Thyroid gland (tissue), 4 donors: ENCODE data around the gene IL1F10. TPM values are rescaled to one million over a fixed set of nuclear protein-coding genes. Genes with fewer than 3 reads are reported as not detected.
A peak's percentile ranks its signal among the peaks of the same experiment; 100 is the strongest.

Source experiments
- DNase-seq, 2 donors: peaks; one replicate each; pipeline ENCODE4 v3.0.0-alpha.2; 2019
- H3K27ac ChIP-seq, 3 donors: fragments of 200-600 bp; sonication (generic); 1 replicate in 2 of 3; 2 replicates in 1 of 3; pipeline ENCODE4 v1.5.1; 2016 to 2019; ENCODE audit warnings: mild to moderate bottlenecking in 1 of 3, moderate library complexity in 1 of 3
- H3K27me3 ChIP-seq: fragments of 200-600 bp; sonication (generic); one replicate; pipeline ENCODE4 v1.5.1; 2019
- H3K36me3 ChIP-seq, 2 donors: fragments of 200-600 bp; sonication (generic); one replicate each; pipeline ENCODE4 v1.5.1; 2016 to 2019
- H3K4me1 ChIP-seq, 2 donors: fragments of 200-600 bp; sonication (generic); one replicate each; pipeline ENCODE4 v1.5.1; 2017 to 2019
- H3K4me3 ChIP-seq, 3 donors: fragments of 200-600 bp; sonication (generic); replicated peaks in 1 of 3; 1 replicate in 2 of 3; 2 replicates in 1 of 3; pipeline ENCODE4 v1.5.1; 2016; ENCODE audit warnings: mild to moderate bottlenecking in 1 of 3
- H3K9me3 ChIP-seq: fragments of 200-600 bp; sonication (generic); one replicate; pipeline ENCODE4 v1.5.1; 2017
- POLR2A ChIP-seq, 2 donors: fragments of 450-650 bp; IDR thresholded peaks; one replicate each; pipeline ENCODE4 v1.6.1; 2017; ENCODE audit warnings: antibody characterized with exemption in 2 of 2, mild to moderate bottlenecking in 2 of 2, moderate library complexity in 1 of 2
- WGBS, 2 donors: methylation state at CpG; one replicate each; pipeline ENCODE4 v1.1.5; 2017; 5-methylcytosine and 5-hydroxymethylcytosine counted together
- intact Hi-C: fragments of 100-400 bp; cut with DNase I; formaldehyde crosslinking; loops from one replicate; pipeline ENCODE4 v1.15.1; 2023
- total RNA-seq, 4 donors: library from RNA; depleted of rRNA; stranded (reverse); fragments of >200 nt; gene quantifications; one replicate each; pipeline ENCODE4 v1.2.3, GENCODE V29; 2016
- TF ChIP-seq, protein P1 (sequence below), 6 experiments: fragments of 200-600 bp in 3 of 6; fragments of 450-650 bp in 3 of 6; sonication (generic) in 3 of 6; IDR thresholded peaks; one replicate each; pipeline ENCODE4 v1.5.1; 2016 to 2019; ENCODE audit warnings: antibody characterized with exemption in 6 of 6, mild to moderate bottlenecking in 2 of 6, inconsistent platforms in 1 of 6, moderate library complexity in 1 of 6

The IL1F10 gene
- total RNA-seq, 4 donors from 2014 or later: not detected

DNA sequence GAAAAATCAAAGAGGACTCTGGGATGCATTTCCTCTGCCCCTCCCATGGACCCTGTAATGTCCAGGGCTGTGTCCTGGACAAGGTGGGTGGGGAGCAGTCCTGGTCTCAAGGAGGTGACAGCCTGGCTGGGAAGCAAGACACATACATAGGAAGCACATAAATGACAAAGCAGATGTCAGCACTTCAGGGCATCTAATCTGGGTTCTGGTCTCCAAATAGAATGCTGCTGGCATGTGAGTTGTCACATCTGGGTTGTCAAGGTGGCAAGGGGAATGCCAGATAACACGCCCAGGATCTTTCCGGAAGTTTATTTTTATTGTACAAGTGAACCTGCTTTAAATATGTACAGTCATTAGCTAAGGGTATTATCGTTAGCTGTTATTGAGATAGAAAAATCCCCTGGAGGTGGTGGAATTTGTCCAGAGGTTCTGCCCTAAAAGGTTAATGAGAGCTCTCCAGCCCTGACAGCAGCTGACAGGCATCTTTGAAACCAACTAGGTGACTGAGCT lies 5.6 kb downstream of the IL1F10 start:
- H3K4me3 ChIP-seq: no peak overlapping the region
- no peaks in the 10 kb centered on the region for H3K27me3 ChIP-seq
- no peaks in the 10 kb centered on the region for H3K9me3 ChIP-seq
- no peaks in the 10 kb centered on the region for H3K36me3 ChIP-seq
- H3K4me1 ChIP-seq: peaks cover 5 to 7% of the 10 kb centered on the region in 2 donors
- 22 to 43% methylated on average over 3 of the region's 3 CpGs for WGBS, 2 donors
- no peak overlapping the region for H3K27ac ChIP-seq
- DNase-seq: peak in 1 of 2 donors; percentile 17
- intact Hi-C loops: no loop called here
- no peak for TF ChIP-seq POLR2A (IDR thresholded peaks at IDR 0.05)
- TF ChIP-seq, protein P1, sequence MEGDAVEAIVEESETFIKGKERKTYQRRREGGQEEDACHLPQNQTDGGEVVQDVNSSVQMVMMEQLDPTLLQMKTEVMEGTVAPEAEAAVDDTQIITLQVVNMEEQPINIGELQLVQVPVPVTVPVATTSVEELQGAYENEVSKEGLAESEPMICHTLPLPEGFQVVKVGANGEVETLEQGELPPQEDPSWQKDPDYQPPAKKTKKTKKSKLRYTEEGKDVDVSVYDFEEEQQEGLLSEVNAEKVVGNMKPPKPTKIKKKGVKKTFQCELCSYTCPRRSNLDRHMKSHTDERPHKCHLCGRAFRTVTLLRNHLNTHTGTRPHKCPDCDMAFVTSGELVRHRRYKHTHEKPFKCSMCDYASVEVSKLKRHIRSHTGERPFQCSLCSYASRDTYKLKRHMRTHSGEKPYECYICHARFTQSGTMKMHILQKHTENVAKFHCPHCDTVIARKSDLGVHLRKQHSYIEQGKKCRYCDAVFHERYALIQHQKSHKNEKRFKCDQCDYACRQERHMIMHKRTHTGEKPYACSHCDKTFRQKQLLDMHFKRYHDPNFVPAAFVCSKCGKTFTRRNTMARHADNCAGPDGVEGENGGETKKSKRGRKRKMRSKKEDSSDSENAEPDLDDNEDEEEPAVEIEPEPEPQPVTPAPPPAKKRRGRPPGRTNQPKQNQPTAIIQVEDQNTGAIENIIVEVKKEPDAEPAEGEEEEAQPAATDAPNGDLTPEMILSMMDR (IDR thresholded peaks at IDR 0.05): no peak

GRCh38 chr2:113075030-113075429 lies 7.3 kb downstream of the IL1F10 start:
- H3K9me3 ChIP-seq: no peaks in the 10 kb centered on the region
- WGBS, 2 donors: 57 to 68% methylated on average over 5 of the region's 5 CpGs
- no peak for TF ChIP-seq POLR2A (IDR thresholded peaks at IDR 0.05)
- TF ChIP-seq, protein P1 (IDR thresholded peaks at IDR 0.05): no peak
- no peaks in the 10 kb centered on the region for H3K27me3 ChIP-seq
- H3K27ac ChIP-seq: no peak overlapping the region
- peak; percentile 6 to 16 for DNase-seq
- no peak overlapping the region for H3K4me3 ChIP-seq
- intact Hi-C loops: loop anchor here (5.0 kb wide), 1 partner anchor 47 kb away; no protein-coding TSS in a partner anchor
- no peaks in the 10 kb centered on the region for H3K36me3 ChIP-seq
- peaks cover 16 to 22% of the 10 kb centered on the region in 2 donors for H3K4me1 ChIP-seq

DNA sequence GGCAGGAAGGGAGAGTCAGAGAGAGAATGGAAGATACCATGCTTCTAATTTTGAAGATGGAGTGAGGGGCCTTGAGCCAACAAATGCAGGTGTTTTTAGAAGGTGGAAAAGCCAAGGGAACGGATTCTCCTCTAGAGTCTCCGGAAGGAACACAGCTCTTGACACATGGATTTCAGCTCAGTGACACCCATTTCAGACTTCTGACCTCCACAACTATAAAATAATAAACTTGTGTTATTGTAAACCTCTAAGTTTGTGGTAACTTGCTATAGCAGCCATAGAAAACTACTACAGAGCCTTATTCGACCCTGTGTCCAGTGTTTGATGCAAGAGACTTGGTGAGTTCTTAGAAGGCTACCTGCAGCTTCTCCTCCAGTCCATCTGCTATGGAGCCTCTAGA lies 7.8 kb downstream of the IL1F10 start:
- Histone ChIP-seq H3K27ac (no peak overlapping the region), H3K36me3 (no peaks in the 10 kb centered on the region), H3K4me3 (no peak overlapping the region), H3K9me3 (no peaks in the 10 kb centered on the region), H3K4me1 (peaks cover 16 to 22% of the 10 kb centered on the region in 2 donors), H3K27me3 (no peaks in the 10 kb centered on the region)
- TF ChIP-seq, protein P1 (IDR thresholded peaks at IDR 0.05): no peak
- TF ChIP-seq POLR2A (IDR thresholded peaks at IDR 0.05): no peak
- WGBS, 2 donors: 93 to 98% methylated on average over 3 of the region's 3 CpGs
- intact Hi-C loops: loop anchor here (5.0 kb wide), 1 partner anchor 47 kb away; no protein-coding TSS in a partner anchor
- no peak for DNase-seq

GRCh38 chr2:113076954-113077669 lies 9.3 kb downstream of the IL1F10 start:
- no peak overlapping the region for H3K4me3 ChIP-seq
- no peak for TF ChIP-seq POLR2A (IDR thresholded peaks at IDR 0.05)
- TF ChIP-seq, protein P1 (IDR thresholded peaks at IDR 0.05): no peak
- H3K27me3 ChIP-seq: no peaks in the 10 kb centered on the region
- WGBS, 2 donors: 82 to 94% methylated on average over 3 of the region's 3 CpGs
- H3K27ac ChIP-seq: peak overlapping the region in 1 of 3 donors; percentile 73
- intact Hi-C loops: loop anchor here (5.0 kb wide), 1 partner anchor 45 kb away; no protein-coding TSS in a partner anchor
- peaks cover 16 to 22% of the 10 kb centered on the region in 2 donors for H3K4me1 ChIP-seq
- no peaks in the 10 kb centered on the region for H3K9me3 ChIP-seq
- H3K36me3 ChIP-seq: no peaks in the 10 kb centered on the region
- no peak for DNase-seq

- Histone ChIP-seq H3K27ac (peak overlapping the region; percentile 73 to 74 (median 73)), H3K4me3 (no peak overlapping the region), H3K27me3 (no peaks in the 10 kb centered on the region), H3K36me3 (no peaks in the 10 kb centered on the region), H3K4me1 (peaks cover 16 to 22% of the 10 kb centered on the region in 2 donors), H3K9me3 (no peaks in the 10 kb centered on the region)
- WGBS, 2 donors: 55 to 73% methylated on average over 1 of the region's 1 CpG
- intact Hi-C loops: loop anchor here (5.0 kb wide), 1 partner anchor 44 kb away; no protein-coding TSS in a partner anchor
- peak; percentile 7 to 55 for DNase-seq
- TF ChIP-seq, protein P1 (IDR thresholded peaks at IDR 0.05): no peak
- no peak for TF ChIP-seq POLR2A (IDR thresholded peaks at IDR 0.05)
Measured at GRCh38 chr2:113077921-113078320, 10.2 kb downstream of the IL1F10 start.
